Loucy (cell line): ENCODE data around the gene SCFD2.

Source experiments
- H2AFZ ChIP-seq: fragments of 200-600 bp; sonication (generic); 2 replicates; pipeline ENCODE4 v1.6.0; 2016; ENCODE audit warnings: antibody characterized with exemption, mild to moderate bottlenecking, low read length, moderate library complexity
- H3F3A ChIP-seq: fragments of 200-600 bp; 2 replicates; pipeline ENCODE4 v1.6.0; 2016; ENCODE audit warnings: antibody characterized with exemption, low read depth, mild to moderate bottlenecking
- H3K27me3 ChIP-seq: fragments of 200-600 bp; sonication (generic); 2 replicates; pipeline ENCODE4 v1.6.1; 2014; ENCODE audit warnings: low read length, mild to moderate bottlenecking; ENCODE audit not compliant: insufficient read depth, poor library complexity, severe bottlenecking
- H3K36me3 ChIP-seq: fragments of 200-600 bp; sonication (generic); 2 replicates; pipeline ENCODE4 v1.6.1; 2016; ENCODE audit warnings: low read length; ENCODE audit not compliant: insufficient read depth
- H3K4me1 ChIP-seq: fragments of 200-600 bp; sonication (generic); 2 replicates; pipeline ENCODE4 v1.5.1; 2014; ENCODE audit warnings: low read length, mild to moderate bottlenecking; ENCODE audit not compliant: insufficient read depth, poor library complexity, severe bottlenecking
- H3K4me2 ChIP-seq: fragments of 200-600 bp; sonication (generic); 2 replicates; pipeline ENCODE4 v1.6.0; 2014; ENCODE audit warnings: antibody characterized with exemption, low read length, low read depth, mild to moderate bottlenecking; ENCODE audit not compliant: poor library complexity, severe bottlenecking
- H3K4me3 ChIP-seq: fragments of 200-600 bp; sonication (generic); 2 replicates; pipeline ENCODE4 v1.5.1; 2014; ENCODE audit warnings: low read length, mild to moderate bottlenecking, mixed read lengths; ENCODE audit not compliant: poor library complexity, severe bottlenecking
- H3K79me2 ChIP-seq: fragments of 200-600 bp; sonication (generic); 2 replicates; pipeline ENCODE4 v1.6.1; 2014; ENCODE audit warnings: low read length; ENCODE audit not compliant: insufficient read depth
- H3K9ac ChIP-seq: fragments of 200-600 bp; sonication (generic); 2 replicates; pipeline ENCODE4 v1.6.0; 2014; ENCODE audit warnings: mild to moderate bottlenecking, low read depth, low read length, moderate library complexity; ENCODE audit not compliant: poor library complexity, severe bottlenecking
- H3K9me2 ChIP-seq: fragments of 200-600 bp; sonication (generic); replicated peaks from 2 replicates; pipeline ENCODE4 v1.6.1; 2016; ENCODE audit warnings: low read depth, low read length, mixed read lengths
- H3K9me3 ChIP-seq: fragments of 200-600 bp; sonication (generic); 2 replicates; pipeline ENCODE4 v1.6.1; 2014; ENCODE audit warnings: mild to moderate bottlenecking, antibody characterized with exemption, low read length, low read depth; ENCODE audit not compliant: insufficient read depth
- H4K20me1 ChIP-seq: fragments of 200-600 bp; sonication (generic); 2 replicates; pipeline ENCODE4 v1.6.0; 2014; ENCODE audit warnings: antibody characterized with exemption, low read length, mild to moderate bottlenecking; ENCODE audit not compliant: insufficient read depth, poor library complexity, severe bottlenecking
- CTCF ChIP-seq: fragments of 200-600 bp; sonication (generic); conservative IDR thresholded peaks from 2 replicates; pipeline ENCODE4 v1.5.1; 2014; ENCODE audit warnings: mild to moderate bottlenecking, antibody characterized with exemption, low read length
- EZH2phosphoT487 ChIP-seq: fragments of 200-600 bp; IDR thresholded peaks from 2 replicates; pipeline ENCODE4 v1.6.1; 2018; ENCODE audit warnings: antibody characterized with exemption, mild to moderate bottlenecking, moderate library complexity, borderline replicate concordance

Gene SCFD2

DNA sequence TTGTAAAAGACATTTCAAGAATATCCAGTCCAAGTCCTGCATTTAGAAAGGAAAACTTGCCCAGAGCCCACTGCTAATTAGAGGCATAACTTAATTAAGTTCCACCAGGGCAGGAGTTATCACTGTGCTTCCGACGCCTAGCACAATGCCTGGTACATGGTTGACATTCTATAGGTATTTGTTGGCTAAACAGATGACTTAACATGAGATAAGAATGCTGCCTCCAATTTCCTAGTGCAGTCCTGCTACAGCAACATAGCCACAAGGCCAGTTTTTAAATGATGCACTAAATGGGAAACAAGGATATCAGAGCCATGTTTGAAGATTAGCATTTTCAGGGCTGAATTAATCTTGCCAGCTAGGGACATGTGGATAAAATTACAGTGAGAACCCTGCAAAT lies 339.6 kb downstream of the SCFD2 start:
- Histone ChIP-seq H3K9me3 (no peaks in the 10 kb centered on the region), H3K9me2 (no peaks in the 10 kb centered on the region), H3K9ac (no peak overlapping the region), H3K4me3 (no peak overlapping the region), H3F3A (no peaks in the 10 kb centered on the region), H2AFZ (no peak overlapping the region), H3K4me1 (no peaks in the 10 kb centered on the region), H3K27me3 (no peaks in the 10 kb centered on the region), H4K20me1 (no peaks in the 10 kb centered on the region), H3K4me2 (no peak overlapping the region), H3K79me2 (no peaks in the 10 kb centered on the region), H3K36me3 (no peaks in the 10 kb centered on the region; the same call in 1 of the 2 replicates)
- TF ChIP-seq EZH2phosphoT487 (no peak), CTCF (no peak)

DNA sequence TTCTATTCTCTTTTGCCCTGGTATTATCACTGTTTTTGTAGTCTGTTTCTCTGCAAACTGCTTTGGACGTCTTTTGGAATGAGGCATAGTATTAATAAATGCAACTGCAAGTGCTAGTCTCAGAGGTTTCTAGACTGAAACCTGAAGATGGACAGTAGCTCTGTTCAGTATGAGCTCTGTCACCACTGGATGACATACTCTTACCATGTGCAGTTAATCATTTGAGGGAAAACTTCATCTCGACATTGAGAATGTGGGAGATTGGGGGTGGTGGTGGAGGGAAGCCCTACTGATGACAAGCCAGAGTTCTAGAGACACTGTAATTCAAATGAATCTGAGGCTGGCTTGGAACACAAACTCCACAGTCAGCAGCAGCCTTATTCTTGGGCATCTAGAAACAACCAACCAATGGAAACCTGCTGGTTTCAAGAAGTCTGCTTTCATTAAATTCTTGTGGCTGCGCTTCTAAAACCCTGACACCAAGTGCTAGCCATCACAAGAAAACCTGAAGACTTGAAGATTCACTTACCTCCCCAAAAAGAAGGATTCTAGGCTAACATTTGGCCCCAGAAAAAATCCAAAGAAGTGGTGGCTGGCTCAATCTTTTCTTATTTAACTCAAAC lies 342.1 kb downstream of the SCFD2 start:
- Histone ChIP-seq H3K27me3 (no peaks in the 10 kb centered on the region), H4K20me1 (no peaks in the 10 kb centered on the region), H3K36me3 (no peaks in the 10 kb centered on the region), H3K9me2 (no peaks in the 10 kb centered on the region), H3K79me2 (no peaks in the 10 kb centered on the region), H3F3A (no peaks in the 10 kb centered on the region), H3K4me3 (no peak overlapping the region), H3K4me1 (no peaks in the 10 kb centered on the region), H3K9me3 (no peaks in the 10 kb centered on the region), H3K4me2 (no peak overlapping the region), H3K9ac (no peak overlapping the region), H2AFZ (no peak overlapping the region)
- no peak for TF ChIP-seq CTCF
- no peak for TF ChIP-seq EZH2phosphoT487

DNA sequence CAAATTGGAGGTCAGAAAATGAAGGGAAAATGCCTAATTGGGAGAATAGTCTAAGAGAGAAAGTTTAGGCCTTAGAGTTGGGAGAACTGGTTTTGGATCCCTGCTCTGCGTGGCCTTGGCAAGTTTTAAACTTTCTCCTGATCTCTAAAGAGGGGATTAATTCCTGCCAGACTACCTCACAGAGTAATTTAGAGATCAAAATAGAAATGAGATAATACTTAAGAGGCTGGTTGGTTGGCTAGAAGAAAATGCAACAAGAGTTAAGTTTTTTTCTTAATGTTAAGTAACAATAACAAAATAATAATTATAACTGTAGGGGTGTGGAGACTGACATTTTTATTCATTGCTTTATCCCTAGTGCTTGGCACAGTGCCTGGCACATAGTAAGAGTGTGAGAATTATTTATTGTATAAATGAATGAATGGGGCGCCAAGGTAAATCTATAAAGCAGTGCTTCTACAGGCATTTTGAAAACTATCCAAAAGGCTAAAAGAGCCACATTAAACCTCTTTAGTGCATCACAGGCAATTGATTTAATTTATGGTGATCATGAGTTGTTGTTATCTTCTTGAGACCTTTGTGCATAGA lies 343.3 kb downstream of the SCFD2 start:
- H4K20me1 ChIP-seq: no peaks in the 10 kb centered on the region
- no peak for TF ChIP-seq CTCF
- no peak for TF ChIP-seq EZH2phosphoT487
- no peaks in the 10 kb centered on the region for H3K79me2 ChIP-seq
- H3K4me3 ChIP-seq: no peak overlapping the region
- H3K9ac ChIP-seq: no peak overlapping the region
- no peaks in the 10 kb centered on the region for H3K36me3 ChIP-seq
- no peak overlapping the region for H3K4me2 ChIP-seq
- H3K9me3 ChIP-seq: no peaks in the 10 kb centered on the region
- H3F3A ChIP-seq: no peaks in the 10 kb centered on the region
- no peaks in the 10 kb centered on the region for H3K4me1 ChIP-seq
- H3K27me3 ChIP-seq: no peaks in the 10 kb centered on the region
- H2AFZ ChIP-seq: no peak overlapping the region
- no peaks in the 10 kb centered on the region for H3K9me2 ChIP-seq
